Suprapubic skin (tissue), 4 donors: ENCODE results near the gene LILRA6.
"Not testable (repeated sequence)": the region's sequence is repeated elsewhere in the genome, so short reads cannot be mapped to it uniquely, and the experiment has no call there.

ENCODE experiments used
- EP300 ChIP-seq: sonication (generic); formaldehyde crosslinking; IDR thresholded peaks from one replicate; pipeline ENCODE4 v1.6.1; 2017; ENCODE audit warnings: antibody characterized with exemption
- POLR2A ChIP-seq, 2 donors: fragments of 450-650 bp; IDR thresholded peaks; one replicate each; pipeline ENCODE4 v1.6.1; 2017; ENCODE audit warnings: antibody characterized with exemption in 2 of 2, mild to moderate bottlenecking in 2 of 2, moderate library complexity in 2 of 2
- POLR2AphosphoS5 ChIP-seq, 3 donors: sonication (generic); formaldehyde crosslinking; IDR thresholded peaks; one replicate each; pipeline ENCODE4 v1.6.1; 2017; ENCODE audit warnings: antibody characterized with exemption in 3 of 3
- TF ChIP-seq, protein P1 (sequence below), 2 donors: fragments of 200-600 bp in 1 of 2; fragments of 450-650 bp in 1 of 2; sonication (generic) in 1 of 2; IDR thresholded peaks; one replicate each; pipeline ENCODE4 v1.5.1; 2016 to 2019; ENCODE audit warnings: antibody characterized with exemption in 2 of 2, mild to moderate bottlenecking in 1 of 2, moderate library complexity in 1 of 2

DNA sequence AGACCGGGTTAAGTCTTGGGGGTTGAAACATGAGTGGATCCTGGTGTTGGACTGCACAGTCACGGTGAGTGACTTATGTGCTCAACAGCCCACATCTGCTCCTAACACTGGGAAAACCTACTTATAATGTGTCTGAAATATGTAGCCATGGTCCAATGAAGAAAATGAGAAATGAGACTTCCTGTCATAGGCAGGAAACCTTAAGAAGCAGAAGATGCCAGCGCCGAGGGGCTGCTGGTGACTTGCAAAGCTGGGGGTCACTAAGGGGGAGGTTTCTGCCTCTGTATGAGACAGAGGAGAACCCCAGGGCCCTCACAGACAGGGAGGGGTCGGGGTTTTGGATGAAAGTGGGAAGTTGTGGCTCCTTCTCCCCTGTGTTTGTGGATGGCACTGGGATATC is 29.6 kb upstream of the LILRA6 start:
- TF ChIP-seq POLR2AphosphoS5 (IDR thresholded peaks at IDR 0.05); POLR2A (IDR thresholded peaks at IDR 0.05); EP300: not testable (repeated sequence)
- TF ChIP-seq, protein P1, sequence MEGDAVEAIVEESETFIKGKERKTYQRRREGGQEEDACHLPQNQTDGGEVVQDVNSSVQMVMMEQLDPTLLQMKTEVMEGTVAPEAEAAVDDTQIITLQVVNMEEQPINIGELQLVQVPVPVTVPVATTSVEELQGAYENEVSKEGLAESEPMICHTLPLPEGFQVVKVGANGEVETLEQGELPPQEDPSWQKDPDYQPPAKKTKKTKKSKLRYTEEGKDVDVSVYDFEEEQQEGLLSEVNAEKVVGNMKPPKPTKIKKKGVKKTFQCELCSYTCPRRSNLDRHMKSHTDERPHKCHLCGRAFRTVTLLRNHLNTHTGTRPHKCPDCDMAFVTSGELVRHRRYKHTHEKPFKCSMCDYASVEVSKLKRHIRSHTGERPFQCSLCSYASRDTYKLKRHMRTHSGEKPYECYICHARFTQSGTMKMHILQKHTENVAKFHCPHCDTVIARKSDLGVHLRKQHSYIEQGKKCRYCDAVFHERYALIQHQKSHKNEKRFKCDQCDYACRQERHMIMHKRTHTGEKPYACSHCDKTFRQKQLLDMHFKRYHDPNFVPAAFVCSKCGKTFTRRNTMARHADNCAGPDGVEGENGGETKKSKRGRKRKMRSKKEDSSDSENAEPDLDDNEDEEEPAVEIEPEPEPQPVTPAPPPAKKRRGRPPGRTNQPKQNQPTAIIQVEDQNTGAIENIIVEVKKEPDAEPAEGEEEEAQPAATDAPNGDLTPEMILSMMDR (IDR thresholded peaks at IDR 0.05): not testable (repeated sequence)
